Endothelial cell of umbilical vein (primary cell): Measurements from ENCODE around the gene SPTLC3. TPM values are rescaled to one million over a fixed set of nuclear protein-coding genes. Genes with fewer than 3 reads are reported as not detected.

Source experiments
- BruUV-seq: library from RNA; stranded (reverse); fragments of 400-500 nt; replicated peaks from 2 replicates; lab custom pipeline; 2021; lab: Mats Ljungman, UMichigan
- CTCF ChIA-PET: fragments of 300-600, 350-600 bp; sonication (Branson Sonifier 250); formaldehyde crosslinking; loops from one replicate; lab custom pipeline; 2021; ENCODE audit warnings: antibody characterized with exemption, inconsistent platforms; lab: Charles Lee
- POLR2A ChIA-PET: fragments of 300-600, 350-600 bp; sonication (Branson Sonifier 250); formaldehyde crosslinking; loops from one replicate; lab custom pipeline; 2021; ENCODE audit warnings: antibody characterized with exemption, inconsistent platforms; lab: Charles Lee
- DNase-seq: peaks from one replicate; pipeline ENCODE4 v3.0.0-alpha.2; 2011; ENCODE audit warnings: low read depth, low spot score
- FAIRE-seq: peaks from 2 replicates; lab custom pipeline; 2011; peaks lifted over from hg19 to GRCh38; lab: Jason Lieb, UNC
- H2AFZ ChIP-seq: 2 replicates; pipeline ENCODE4 v1.6.0; 2012; ENCODE audit warnings: low read depth, low read length, control low read depth, inconsistent platforms
- H3K27ac ChIP-seq: 2 replicates; pipeline ENCODE4 v1.5.1; 2011; ENCODE audit warnings: low read depth, mild to moderate bottlenecking, control low read depth, low read length, moderate library complexity; ENCODE audit not compliant: insufficient read depth
- H3K27me3 ChIP-seq, 2 experiments: 2 replicates each; pipeline versions ENCODE4 v1.6.0 to v1.6.1; 2011; ENCODE audit warnings: low read length in 2 of 2, mixed read lengths in 1 of 2; ENCODE audit not compliant: control insufficient read depth in 2 of 2, insufficient read depth in 2 of 2
- H3K36me3 ChIP-seq, 2 experiments: 2 replicates in 1 of 2; 3 replicates in 1 of 2; pipeline ENCODE4 v1.5.1; 2011; ENCODE audit warnings: low read length in 2 of 2, mild to moderate bottlenecking in 1 of 2, moderate library complexity in 1 of 2; ENCODE audit not compliant: control insufficient read depth in 2 of 2, insufficient read depth in 2 of 2; ENCODE audit errors: extremely low read depth in 1 of 2
- H3K4me1 ChIP-seq: 3 replicates; pipeline ENCODE4 v1.5.1; 2011; ENCODE audit warnings: mild to moderate bottlenecking, low read length; ENCODE audit not compliant: control insufficient read depth, insufficient read depth; ENCODE audit errors: extremely low read depth
- H3K4me2 ChIP-seq: 2 replicates; pipeline ENCODE4 v1.6.1; 2011; ENCODE audit warnings: low read length, control low read depth, mixed read lengths; ENCODE audit not compliant: insufficient read depth
- H3K4me3 ChIP-seq, 3 experiments: fragments of 200-600 bp in 1 of 3; sonication (generic), shearing (Covaris generic) in 1 of 3; replicated peaks in 1 of 3; 2 replicates each; pipeline ENCODE4 v1.5.1; 2011 to 2016; ENCODE audit warnings: control low read depth in 3 of 3, low read length in 3 of 3, mild to moderate bottlenecking in 2 of 3, inconsistent platforms in 1 of 3, low read depth in 1 of 3, moderate library complexity in 1 of 3; ENCODE audit not compliant: insufficient read depth in 1 of 3
- H3K79me2 ChIP-seq: 2 replicates; pipeline ENCODE4 v1.6.0; 2012; ENCODE audit warnings: low read length, inconsistent platforms; ENCODE audit not compliant: control insufficient read depth, insufficient read depth
- H3K9ac ChIP-seq: replicated peaks from 2 replicates; pipeline ENCODE3; 2011; ENCODE audit warnings: low read length, control low read depth; ENCODE audit not compliant: insufficient read depth; ENCODE audit errors: extremely low read depth
- H3K9me1 ChIP-seq: replicated peaks from 3 replicates; pipeline ENCODE4 v1.6.0; 2011; ENCODE audit warnings: mild to moderate bottlenecking, low read length; ENCODE audit not compliant: control insufficient read depth, insufficient read depth; ENCODE audit errors: extremely low read depth
- H3K9me3 ChIP-seq: replicated peaks from 2 replicates; pipeline ENCODE4 v1.5.1; 2012; ENCODE audit warnings: low read length, inconsistent platforms; ENCODE audit not compliant: control insufficient read depth, insufficient read depth
- H4K20me1 ChIP-seq: replicated peaks from 2 replicates; pipeline ENCODE3; 2011; ENCODE audit warnings: mild to moderate bottlenecking, low read length; ENCODE audit not compliant: control insufficient read depth, insufficient read depth; ENCODE audit errors: extremely low read depth
- CTCF ChIP-seq, 2 donors: IDR thresholded peaks; 1 replicate in 1 of 2; 2 replicates in 1 of 2; pipeline ENCODE4 v1.5.1; 2011; ENCODE audit warnings: low read length in 2 of 2, mild to moderate bottlenecking in 2 of 2, moderate library complexity in 2 of 2, control low read depth in 1 of 2, inconsistent platforms in 1 of 2, low read depth in 1 of 2; ENCODE audit not compliant: insufficient read depth in 1 of 2; ENCODE audit errors: extremely low read depth in 1 of 2
- EZH2 ChIP-seq: IDR thresholded peaks from 2 replicates; pipeline ENCODE4 v1.6.1; 2012; ENCODE audit warnings: borderline replicate concordance, low read depth, mild to moderate bottlenecking, moderate library complexity, low read length, inconsistent platforms; ENCODE audit not compliant: severe bottlenecking
- FOS ChIP-seq: IDR thresholded peaks from 2 replicates; pipeline ENCODE4 v1.6.1; 2011; ENCODE audit warnings: mild to moderate bottlenecking, low read length, moderate library complexity, borderline replicate concordance; ENCODE audit not compliant: insufficient read depth
- GATA2 ChIP-seq: IDR thresholded peaks from 2 replicates; pipeline ENCODE4 v1.7.0; 2011; ENCODE audit warnings: low read depth, mild to moderate bottlenecking, moderate library complexity, mixed read lengths, low read length; ENCODE audit not compliant: insufficient read length, insufficient read depth
- MAX ChIP-seq: IDR thresholded peaks from 2 replicates; pipeline ENCODE4 v1.6.1; 2011; ENCODE audit not compliant: insufficient read depth, insufficient read length
- MYC ChIP-seq: IDR thresholded peaks from one replicate; pipeline ENCODE4 v1.6.1; 2011; ENCODE audit warnings: mild to moderate bottlenecking, low read depth, low read length
- POLR2A ChIP-seq: IDR thresholded peaks from 2 replicates; pipeline ENCODE4 v1.6.1; 2012; ENCODE audit warnings: low read depth, mild to moderate bottlenecking, control low read depth, low read length
- POLR2AphosphoS5 ChIP-seq: IDR thresholded peaks from 2 replicates; pipeline ENCODE4 v1.6.1; 2012; ENCODE audit warnings: low read depth, mild to moderate bottlenecking, control low read depth, low read length, moderate library complexity; ENCODE audit not compliant: insufficient read depth
- dilution Hi-C: fragments of 300-500 bp; cut with MboI; formaldehyde crosslinking; loops from one replicate; pipeline ENCODE4 v1.15.0; 2019; ENCODE audit warnings: low sequenced_read_pairs; ENCODE audit not compliant: extremely low pct_ligation_motif_present
- intact Hi-C: fragments of 100-400 bp; cut with micrococcal nuclease; formaldehyde crosslinking; loops from one replicate; pipeline ENCODE4 v1.10.0; 2022
- polyA plus RNA-seq, 4 experiments: library from polyadenylated mRNA; depleted of rRNA in 3 of 4; stranded (reverse) in 3 of 4; unstranded in 1 of 4; fragments of >200 nt; gene quantifications; 2 replicates each; pipeline versions ENCODE4 v1.2.1 to v1.2.3, GENCODE V29; 2011 to 2012; ENCODE audit warnings: missing spikeins in 1 of 4
- total RNA-seq: library from RNA; stranded (reverse); gene quantifications from 2 replicates; pipeline ENCODE4 v1.2.3, GENCODE V29; 2021

Gene SPTLC3
- total and polyA plus RNA-seq, 2 donors (not counting 3 experiments of a cell fraction or from before 2014, with no cell fraction given): 0.29 to 0.35 TPM

GRCh38 chr20:13140201-13140600, 131.4 kb downstream of the SPTLC3 start:
- POLR2A ChIA-PET: no interaction called here
- Histone ChIP-seq H3K4me1 (no peaks in the 10 kb centered on the region), H3K36me3 (no peaks in the 10 kb centered on the region), H2AFZ (no peak overlapping the region), H4K20me1 (no peaks in the 10 kb centered on the region), H3K9ac (no peak overlapping the region), H3K4me2 (no peak overlapping the region), H3K9me3 (no peaks in the 10 kb centered on the region), H3K4me3 (no peak overlapping the region), H3K27me3 (no peaks in the 10 kb centered on the region), H3K27ac (no peak overlapping the region), H3K9me1 (no peaks in the 10 kb centered on the region), H3K79me2 (no peaks in the 10 kb centered on the region)
- no TSS peak for BruUV-seq
- DNase-seq (no peak), FAIRE-seq (no peak)
- TF ChIP-seq POLR2AphosphoS5 (no peak), EZH2 (no peak), GATA2 (no peak), FOS (no peak)
- intact Hi-C loops (no loop called here), dilution Hi-C loops (no loop called here)
- CTCF ChIA-PET: interaction anchor here (1.0 to 1.2 kb wide), 2 partner anchors 9 to 18 kb away, joined by 3 read pairs; no protein-coding TSS in a partner anchor

GRCh38 chr20:13140775-13141174, 132.0 kb downstream of the SPTLC3 start:
- Histone ChIP-seq H3K4me1 (no peaks in the 10 kb centered on the region), H3K9ac (no peak overlapping the region), H2AFZ (no peak overlapping the region), H3K4me3 (no peak overlapping the region), H3K27ac (no peak overlapping the region), H4K20me1 (no peaks in the 10 kb centered on the region), H3K4me2 (no peak overlapping the region), H3K9me1 (no peaks in the 10 kb centered on the region), H3K79me2 (no peaks in the 10 kb centered on the region), H3K36me3 (no peaks in the 10 kb centered on the region), H3K9me3 (no peaks in the 10 kb centered on the region), H3K27me3 (no peaks in the 10 kb centered on the region)
- CTCF ChIA-PET: interaction anchor here (1.0 to 1.2 kb wide), 2 partner anchors 8 to 19 kb away, joined by 3 read pairs; no protein-coding TSS in a partner anchor
- intact Hi-C loops (no loop called here), dilution Hi-C loops (no loop called here)
- TF ChIP-seq EZH2: no peak
- TF ChIP-seq MAX: no peak
- no peak for TF ChIP-seq CTCF (IDR thresholded peaks at IDR 0.05; ENCODE audit: extremely low read depth in 1 of 2, insufficient read depth in 1 of 2, low read depth in 1 of 2, low read length in 2 of 2)
- no peak for TF ChIP-seq POLR2A
- TF ChIP-seq GATA2: no peak
- TF ChIP-seq MYC: no peak
- no peak for FAIRE-seq
- DNase-seq: no peak
- BruUV-seq: no TSS peak
- POLR2A ChIA-PET: no interaction called here
